GM19372 (cell line): Measurements from ENCODE around the gene TMEM82.

Experiments
- ATAC-seq: cut with Tn5 transposase; IDR thresholded peaks from one replicate; pipeline ENCODE4 v1.9.1; 2021; ENCODE audit warnings: mild to moderate bottlenecking, low read depth, moderate library complexity; ENCODE audit not compliant: unreplicated experiment

The TMEM82 gene

GRCh38 chr1:15755021-15755645 is 12.8 kb downstream of the TMEM82 start:
- ATAC-seq, result no peak

- ATAC-seq, result no peak
Observed at GRCh38 chr1:15755646-15756040, 13.3 kb downstream of the TMEM82 start.

- no peak for ATAC-seq
Observed at GRCh38 chr1:15756143-15757015, 14.1 kb downstream of the TMEM82 start.

- ATAC-seq, result no peak
Observed at GRCh38 chr1:15757016-15757543, 14.8 kb downstream of the TMEM82 start.

- ATAC-seq, result no peak
Observed at GRCh38 chr1:15757575-15758342, 15.5 kb downstream of the TMEM82 start.

- no peak for ATAC-seq
Observed at GRCh38 chr1:15758343-15758931, 16.1 kb downstream of the TMEM82 start, which contains the start of gene FBLIM1. FBLIM1 (plus strand) TSS chr1:15758795; CDS start chr1:15764984, 6,189 bp downstream.

- no peak for ATAC-seq
Observed at GRCh38 chr1:15758953-15759661, 16.8 kb downstream of the TMEM82 start.

DNA sequence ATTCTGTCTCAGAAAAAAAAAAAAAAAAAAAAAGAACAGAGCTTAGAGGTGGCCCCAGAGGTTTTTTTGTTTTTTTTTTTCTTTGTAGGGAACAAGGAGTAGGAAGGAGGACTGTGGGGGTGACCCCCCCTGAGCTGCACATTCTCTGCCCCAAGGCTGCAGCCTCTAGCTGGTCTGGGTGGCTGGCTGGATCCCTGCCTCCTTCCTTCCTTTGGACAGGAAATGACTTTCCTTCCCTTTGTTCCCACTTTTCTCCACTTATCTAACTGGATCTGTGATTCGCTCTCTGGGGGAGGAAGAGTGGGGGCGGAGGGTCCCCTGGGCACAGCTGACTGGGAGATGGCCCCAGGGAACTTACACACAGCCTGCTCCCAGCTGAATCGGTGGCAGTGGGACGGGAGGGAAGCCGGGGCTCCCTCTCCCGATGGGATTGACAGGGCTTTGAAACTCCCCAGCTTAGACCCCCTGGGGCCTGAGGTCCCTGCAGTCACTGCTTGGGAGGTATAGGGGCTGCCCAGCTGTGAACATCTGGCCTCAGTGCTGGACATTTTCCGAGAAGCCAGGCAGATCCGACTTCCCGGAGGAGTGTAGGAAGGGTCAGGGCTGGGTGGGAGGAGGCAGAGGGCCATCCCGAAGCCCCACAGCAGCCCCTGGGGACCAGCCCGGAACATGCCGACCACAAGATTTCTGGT is 18.4 kb downstream of the TMEM82 start:
- ATAC-seq, result no peak

DNA sequence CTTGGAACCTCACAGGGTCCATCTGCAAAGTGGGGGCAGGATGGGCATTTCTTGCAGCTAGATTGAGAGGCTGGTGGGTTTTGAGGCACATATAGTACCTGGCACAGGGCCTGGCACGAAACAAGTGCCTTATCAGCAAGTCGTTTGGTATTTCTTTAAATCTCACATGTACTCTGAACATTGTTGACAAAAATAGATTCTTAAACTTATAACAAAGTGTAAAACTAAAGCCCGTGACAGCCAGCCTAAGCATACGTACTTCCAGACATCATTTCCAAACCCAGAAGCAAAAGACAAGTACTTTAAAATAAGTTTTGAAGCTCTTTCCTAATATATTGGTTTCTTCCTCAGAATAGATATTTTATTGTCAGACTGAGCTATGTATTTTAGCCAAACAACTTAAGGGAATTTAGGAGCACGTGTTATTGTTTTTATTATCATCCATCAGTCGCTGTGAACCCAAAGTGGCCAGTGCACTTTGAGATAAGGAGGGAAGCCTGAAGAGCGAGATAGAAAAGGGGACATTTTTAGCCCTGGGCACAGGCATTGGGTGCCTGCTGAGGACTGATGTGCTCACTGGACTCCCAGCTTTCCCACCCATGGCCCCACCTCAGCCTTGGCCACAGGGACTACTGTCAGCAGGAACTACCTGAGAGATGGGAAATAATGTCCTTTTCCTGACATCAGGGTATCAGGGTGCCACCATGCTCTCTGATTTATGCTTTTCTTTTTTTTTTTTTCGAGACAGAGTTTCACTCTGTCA is 19.2 kb downstream of the TMEM82 start:
- ATAC-seq, result no peak

- no peak for ATAC-seq
Observed at GRCh38 chr1:15762546-15762945, 20.2 kb downstream of the TMEM82 start.

- ATAC-seq, result no peak
Observed at GRCh38 chr1:15764269-15764764, 22.0 kb downstream of the TMEM82 start.

DNA sequence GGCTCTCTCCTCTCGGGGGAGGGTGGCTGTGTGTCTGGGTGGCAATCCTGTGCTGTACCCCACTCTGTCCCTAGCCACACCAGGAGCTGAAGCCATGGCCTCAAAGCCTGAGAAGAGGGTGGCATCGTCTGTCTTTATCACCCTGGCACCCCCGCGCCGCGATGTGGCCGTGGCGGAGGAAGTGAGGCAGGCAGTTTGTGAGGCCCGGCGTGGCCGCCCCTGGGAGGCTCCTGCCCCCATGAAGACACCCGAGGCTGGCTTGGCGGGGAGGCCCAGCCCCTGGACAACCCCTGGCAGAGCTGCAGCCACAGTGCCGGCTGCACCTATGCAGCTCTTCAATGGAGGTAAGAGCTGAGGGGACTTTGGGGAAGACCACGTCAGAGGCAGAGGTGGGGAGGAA is 22.6 kb downstream of the TMEM82 start:
- ATAC-seq, result no peak

DNA sequence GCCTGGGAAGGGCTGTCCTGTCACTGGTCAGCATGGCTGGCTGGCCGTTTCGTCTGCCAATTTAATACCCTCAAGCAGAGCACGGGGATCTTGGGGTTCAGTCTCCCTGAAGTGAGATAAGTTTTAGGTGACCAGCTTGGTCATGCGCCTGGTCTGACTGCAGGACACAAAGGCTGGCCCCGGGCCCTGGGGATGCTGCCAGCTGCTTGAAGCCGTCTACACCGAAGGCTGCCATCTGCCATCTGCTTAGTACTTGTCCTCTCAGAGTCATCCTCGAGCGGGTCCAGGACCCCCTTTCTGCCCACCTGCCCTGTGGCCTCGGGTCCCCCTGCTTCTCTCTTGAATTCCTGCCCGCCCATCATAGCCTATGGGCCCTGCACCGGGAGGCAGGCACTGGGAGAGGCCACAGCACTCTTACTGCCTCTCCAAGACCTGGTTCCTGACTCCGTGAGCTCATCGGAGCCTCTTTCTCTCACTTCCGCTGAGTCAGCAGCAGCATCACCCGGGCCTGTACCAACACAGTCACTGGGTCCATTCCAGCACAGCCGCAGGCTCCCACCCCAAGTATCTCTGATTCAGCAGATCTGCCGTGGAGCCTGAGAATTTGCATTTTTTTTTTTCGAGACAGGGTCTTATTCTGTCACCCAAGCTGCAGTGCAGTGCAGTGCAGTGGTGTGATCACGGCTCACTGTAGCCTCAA is 23.3 kb downstream of the TMEM82 start:
- ATAC-seq, result no peak

DNA sequence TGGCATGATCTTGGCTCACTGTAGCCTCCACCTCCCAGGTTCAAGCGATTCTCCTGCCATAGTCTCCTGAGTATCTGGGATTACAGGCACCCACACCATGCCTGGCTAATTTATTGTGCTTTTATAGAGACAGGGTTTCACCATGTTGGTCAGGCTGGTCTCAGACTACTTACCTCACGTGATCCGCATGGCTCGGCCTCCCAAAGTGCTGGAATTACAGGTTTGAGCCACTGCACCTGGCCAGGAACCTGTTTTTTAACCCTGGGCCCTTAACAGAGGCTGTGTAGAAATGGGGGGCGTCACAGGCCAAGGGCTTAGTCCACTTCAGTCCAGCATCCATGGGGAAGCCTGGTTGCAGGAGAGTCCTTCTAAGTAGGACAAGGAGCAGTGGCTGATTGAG is 25.6 kb downstream of the TMEM82 start:
- ATAC-seq, result no peak

DNA sequence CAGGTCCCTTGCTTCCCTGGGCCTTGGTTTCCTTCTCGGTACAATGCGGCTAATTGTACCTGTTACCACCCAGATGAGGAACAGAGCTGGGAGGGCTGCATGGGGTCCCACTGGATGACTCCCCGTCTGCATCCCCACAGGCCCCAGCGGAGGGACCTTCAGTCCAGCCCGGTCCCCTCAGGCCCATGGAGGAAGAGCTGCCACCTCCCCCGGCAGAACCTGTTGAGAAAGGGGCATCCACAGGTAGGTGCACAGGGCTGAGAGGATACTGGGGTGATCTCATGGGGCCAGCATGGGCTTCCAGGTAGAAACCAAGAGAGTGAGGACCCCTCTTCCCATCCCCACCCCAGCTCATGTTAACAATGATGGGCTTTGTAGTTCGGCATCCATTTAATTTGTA is 26.1 kb downstream of the TMEM82 start:
- ATAC-seq, result no peak

GRCh38 chr1:15770313-15770962 is 28.1 kb downstream of the TMEM82 start:
- no peak for ATAC-seq

DNA sequence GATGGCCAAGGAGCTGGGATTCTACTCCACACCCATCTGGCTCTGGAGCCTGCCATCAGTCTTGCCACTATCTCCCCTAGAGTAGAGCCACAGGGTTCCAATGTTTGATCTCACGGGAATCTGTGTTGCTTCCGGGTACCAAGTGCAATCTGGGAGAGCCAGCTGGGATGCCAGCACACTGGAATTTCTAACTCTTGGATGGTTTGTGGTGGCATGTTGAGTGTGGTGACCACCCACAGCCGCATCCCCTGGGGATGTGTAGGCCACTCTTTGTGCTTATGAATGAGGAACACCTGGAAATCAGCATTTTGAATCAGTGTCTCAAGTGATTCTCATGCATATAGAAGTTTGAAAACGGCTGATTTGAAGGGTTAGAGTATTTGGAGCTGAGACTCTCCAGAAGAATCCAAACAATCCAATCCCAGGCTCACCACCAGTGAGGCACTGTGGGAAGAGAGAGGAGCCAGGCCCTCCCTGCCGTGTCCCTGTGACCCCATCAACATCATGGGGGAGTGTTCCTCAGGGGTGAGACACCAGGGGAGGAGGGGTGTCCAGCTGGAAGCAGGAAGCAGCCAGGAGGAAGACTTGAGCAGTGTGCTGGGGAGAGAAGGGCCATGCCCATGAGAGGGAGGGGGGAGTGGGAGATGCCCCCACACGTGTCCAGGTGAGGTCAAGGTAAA is 29.7 kb downstream of the TMEM82 start:
- ATAC-seq, result no peak
